HG03354 (cell line): ENCODE results near the gene PYDC1.
"Not testable (repeated sequence)": the region's sequence is repeated elsewhere in the genome, so short reads cannot be mapped to it uniquely, and the experiment has no call there.

Experiments
- ATAC-seq: cut with Tn5 transposase; IDR thresholded peaks from one replicate; pipeline ENCODE4 v1.9.1; 2021; ENCODE audit warnings: mild to moderate bottlenecking; ENCODE audit not compliant: unreplicated experiment, poor library complexity, severe bottlenecking

The PYDC1 gene

DNA sequence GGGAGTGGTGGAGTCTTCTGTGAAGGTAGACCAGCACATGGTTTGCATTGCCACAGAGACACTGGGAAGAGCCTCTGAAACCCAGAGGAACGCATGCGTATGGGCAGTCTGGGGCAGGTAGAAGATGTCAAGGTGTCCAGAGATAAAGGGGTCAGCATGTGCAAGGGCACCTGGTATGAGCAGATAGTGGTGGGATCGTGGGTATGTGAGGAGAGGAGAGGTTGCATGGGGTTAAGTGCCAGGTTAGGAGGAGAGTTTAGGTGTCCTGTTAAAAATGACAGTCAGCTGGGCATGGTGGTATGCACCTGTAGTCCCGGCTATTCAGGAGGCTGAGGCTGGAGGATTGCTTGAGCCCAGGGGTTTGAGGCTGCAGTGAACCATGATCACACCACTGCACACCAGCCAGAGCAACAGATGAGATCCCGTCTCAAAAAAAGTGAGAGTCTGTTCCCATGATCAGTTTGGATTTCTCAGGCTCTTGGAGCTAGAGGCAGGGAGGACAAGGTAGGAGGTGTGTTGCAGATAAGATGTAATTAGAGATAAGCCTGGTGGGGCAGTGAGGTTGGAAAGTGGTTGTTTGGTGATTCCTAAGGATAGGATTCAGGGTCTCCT lies 17.4 kb downstream of the PYDC1 start:
- ATAC-seq, result no peak

DNA sequence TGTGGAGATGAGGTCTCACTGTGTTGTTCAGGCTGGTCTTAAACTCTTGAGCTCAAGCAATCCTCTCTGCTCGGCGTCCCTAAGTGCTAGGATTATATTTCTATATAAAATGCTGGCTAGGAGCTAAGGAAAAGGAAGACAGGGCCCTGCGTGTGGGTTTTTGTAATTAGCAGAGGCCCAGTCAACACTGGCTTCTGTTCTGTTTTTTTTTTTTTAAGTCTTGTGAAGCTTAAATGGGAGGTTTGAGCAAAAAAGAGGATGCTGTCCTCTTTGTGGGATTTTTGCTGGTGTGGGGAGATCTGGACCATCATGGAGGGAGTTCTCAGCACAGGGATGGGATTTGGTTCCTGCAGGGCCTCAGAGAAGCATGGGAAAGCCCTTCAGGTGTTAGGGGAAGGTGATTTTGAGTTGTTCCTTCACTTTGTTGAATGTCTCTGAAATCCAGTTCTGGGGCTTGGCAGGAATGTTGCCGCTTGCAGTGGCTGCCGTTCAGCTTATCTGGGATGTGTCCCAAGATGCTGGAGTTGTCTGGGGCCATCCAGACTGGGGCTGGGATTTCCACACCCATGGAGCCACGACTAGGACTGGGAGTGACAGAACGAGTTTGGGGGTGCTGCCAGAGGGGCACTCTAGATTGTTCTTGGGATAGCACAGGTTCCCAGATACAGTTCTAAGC lies 18.6 kb downstream of the PYDC1 start:
- ATAC-seq, result no peak

DNA sequence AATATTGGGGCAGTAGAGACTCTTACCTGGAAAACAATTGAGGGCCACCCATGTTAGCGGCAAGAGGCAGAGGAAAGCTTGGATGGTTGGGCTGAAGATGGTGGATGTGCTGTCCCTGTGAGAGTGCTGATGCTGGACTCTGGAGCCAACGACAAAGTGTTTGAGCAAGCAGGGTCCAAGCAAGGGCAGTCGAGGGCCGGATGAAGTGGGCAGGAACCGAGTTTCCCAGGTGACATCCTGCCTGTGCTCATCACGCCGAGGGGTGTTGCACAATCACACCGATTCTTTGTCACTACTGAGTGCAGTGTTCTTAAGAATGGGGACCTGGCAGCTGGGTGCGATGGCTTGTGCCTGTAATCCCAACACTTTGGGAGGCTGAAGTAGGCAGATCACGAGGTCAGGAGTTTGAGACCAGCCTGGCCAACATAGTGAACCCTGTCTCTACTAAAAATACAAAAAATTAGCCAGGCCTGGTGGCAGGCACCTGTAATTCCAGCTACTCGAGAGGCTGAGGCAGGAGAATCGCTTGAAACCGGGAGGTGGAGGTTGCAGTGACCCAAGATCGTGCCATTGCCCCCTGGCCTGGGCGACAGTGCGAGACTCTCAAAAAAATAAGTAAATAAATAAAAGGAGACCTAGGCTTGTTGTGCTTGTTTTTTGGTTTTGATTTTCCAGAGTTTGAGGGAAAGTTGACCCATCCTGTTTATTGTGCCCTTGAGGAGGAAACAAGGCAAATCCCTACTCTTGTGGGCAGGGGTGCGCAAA lies 20.4 kb downstream of the PYDC1 start:
- no peak for ATAC-seq

DNA sequence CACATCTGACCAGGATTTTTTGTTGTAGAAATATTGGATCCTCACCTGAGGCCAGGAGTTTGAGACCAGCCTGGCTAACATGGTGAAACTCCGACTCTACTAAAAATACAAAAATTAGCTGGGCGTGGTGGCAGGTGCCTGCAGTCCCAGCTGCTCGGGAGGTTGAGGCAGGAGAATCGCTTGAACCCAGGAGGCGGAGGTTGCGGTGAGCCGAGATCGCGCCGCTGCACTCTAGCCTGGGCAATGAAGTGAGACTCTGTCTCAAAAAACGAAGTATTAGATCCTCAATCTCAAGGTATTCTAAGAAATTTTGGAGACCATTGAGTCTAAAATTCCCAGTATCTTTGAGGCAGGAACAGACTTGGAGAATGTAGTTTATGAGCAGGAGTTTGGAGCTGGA lies 21.1 kb downstream of the PYDC1 start:
- not testable (repeated sequence) for ATAC-seq

DNA sequence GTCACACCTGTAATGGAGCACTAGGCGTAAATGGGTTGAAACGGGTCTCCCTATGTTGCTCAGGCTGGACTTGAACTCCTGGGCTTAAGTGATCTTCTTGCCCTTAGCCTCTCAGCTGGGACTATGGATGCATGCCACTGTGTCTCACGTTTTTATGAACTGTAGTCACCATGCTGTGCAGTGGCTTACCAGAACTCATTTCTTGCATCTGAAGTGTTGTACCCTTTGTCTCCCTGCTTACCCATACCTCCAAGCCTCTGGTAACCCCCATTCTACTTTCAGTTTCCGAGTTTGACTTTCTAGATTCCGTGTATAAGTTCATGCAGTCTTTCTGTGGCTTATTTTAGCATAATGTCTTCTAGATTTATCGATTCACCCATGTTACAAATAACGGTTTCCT lies 22.0 kb downstream of the PYDC1 start:
- ATAC-seq, result no peak

DNA sequence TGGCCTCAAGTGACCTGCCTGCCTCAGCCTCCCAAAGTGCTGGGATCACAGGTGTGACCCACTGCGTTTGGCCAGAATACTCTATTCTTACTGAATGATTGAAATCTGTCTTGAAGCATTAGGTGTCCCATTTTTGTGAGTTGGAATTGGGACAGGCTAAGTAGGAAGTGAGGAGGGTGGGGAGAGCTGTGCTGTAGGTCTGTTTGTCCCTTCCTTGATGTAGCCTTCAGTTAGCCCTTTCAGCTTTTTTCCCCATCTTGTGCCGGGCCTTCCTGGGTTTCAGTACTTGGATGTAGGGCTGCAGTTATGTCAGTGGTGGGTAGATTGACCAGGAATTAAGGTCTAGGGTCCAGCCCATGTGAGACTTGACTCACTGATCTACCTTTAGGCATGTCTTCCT lies 23.1 kb downstream of the PYDC1 start:
- ATAC-seq, result no peak

DNA sequence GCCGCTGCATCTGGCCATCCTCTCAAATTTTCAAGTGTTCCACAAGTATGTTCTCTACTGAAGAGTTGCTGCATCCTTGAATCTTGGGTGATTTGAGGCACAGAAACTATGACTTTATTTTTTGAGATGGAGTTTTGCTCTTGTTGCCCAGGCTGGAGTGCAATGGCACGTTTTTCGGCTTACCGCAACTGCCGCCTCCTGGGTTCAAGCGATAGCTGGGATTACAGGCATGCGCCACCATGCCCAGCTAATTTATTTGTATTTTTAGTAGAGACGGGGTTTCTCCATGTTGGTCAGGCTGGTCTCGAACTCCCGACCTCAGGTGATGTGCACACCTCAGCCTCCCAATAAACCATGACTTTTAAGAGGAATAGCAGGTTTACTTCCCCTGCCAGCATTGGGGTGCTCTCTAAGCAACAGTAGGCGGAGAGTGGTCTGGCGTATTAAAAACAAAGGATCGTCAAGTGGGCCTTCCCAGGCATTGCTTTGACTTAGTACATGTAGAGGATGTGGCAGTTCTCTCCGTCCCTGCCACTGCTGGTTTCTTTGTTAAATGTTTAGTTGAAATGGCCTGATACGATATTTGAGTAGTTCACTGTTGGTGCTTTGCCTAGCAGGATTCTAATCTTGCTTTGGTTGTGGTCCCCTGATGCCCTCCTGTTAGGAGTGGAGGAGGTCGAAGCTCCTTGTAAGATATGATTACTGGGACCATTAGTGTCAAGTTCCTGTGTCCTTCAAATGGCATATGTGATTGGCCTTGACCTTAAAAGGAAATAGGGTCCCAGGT lies 23.9 kb downstream of the PYDC1 start:
- ATAC-seq, result no peak

DNA sequence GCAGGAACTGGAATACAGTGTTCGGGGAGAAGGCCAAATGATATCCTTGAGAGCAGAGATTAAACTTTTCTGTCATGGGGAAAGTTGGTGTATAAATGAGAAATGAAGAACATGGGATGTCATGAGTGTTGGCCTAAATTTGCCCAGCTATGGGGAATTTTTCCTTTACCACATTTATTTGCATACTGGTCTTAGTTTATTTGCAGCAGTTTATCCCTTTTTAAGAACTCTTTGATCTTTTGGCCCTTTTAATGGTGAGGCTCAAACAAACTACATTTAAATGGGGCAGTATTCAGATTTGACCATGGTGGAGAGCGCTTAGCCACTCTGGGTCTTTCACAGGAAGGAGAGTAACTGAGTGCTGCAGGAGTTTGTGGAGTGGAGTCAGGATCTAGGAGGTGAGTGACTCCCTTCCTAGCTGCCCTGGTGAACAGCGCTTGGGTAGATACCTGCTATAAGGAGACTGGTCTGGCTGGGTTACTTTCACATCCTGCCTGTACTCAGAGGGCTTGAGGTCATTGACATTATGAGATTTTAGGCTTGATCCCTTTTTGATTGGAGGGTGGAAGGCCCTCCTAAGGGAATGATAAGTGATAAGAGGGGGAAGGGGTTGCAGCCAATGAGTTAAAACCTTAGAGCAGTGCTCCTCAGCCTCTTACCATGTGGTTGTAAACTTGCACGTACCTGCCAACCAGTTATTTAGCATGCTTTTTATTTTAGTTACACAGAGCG lies 25.1 kb downstream of the PYDC1 start:
- no peak for ATAC-seq

DNA sequence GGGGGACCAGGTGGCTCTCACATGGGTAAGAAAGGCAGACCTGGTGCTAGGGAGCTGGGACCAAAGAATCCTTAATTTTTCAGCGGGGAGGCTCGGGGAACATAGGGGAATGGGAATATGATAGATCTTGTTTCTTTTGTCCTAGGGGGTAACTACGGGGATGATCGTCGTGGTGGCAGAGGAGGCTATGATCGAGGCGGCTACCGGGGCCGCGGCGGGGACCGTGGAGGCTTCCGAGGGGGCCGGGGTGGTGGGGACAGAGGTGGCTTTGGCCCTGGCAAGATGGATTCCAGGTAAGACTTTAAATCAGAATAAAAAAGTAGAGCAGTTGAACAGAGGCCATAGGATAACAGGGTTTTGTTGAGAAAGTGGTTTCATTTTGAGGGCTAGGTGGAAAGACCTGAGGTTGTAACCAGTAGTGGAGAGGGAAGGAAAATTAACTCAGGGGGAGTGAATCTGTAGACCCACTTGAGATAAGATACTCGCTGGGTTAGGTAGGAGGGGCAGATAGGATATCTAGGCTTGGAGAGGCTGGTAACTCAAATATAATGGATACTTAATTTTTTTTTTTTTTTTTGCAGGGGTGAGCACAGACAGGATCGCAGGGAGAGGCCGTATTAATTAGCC lies 26.0 kb downstream of the PYDC1 start:
- no peak for ATAC-seq

DNA sequence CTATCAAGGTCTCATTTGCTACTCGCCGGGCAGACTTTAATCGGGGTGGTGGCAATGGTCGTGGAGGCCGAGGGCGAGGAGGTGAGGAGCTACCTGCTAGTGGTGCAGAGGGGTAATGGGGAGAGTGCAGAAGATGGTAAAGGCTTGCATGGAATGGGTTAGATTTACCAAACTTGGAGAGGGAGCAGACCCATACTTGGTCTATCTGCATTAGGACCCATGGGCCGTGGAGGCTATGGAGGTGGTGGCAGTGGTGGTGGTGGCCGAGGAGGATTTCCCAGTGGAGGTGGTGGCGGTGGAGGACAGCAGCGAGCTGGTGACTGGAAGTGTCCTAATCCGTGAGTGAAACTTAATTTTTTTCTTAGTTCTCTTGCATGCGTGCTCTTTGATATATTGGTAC lies 26.9 kb downstream of the PYDC1 start:
- no peak for ATAC-seq

DNA sequence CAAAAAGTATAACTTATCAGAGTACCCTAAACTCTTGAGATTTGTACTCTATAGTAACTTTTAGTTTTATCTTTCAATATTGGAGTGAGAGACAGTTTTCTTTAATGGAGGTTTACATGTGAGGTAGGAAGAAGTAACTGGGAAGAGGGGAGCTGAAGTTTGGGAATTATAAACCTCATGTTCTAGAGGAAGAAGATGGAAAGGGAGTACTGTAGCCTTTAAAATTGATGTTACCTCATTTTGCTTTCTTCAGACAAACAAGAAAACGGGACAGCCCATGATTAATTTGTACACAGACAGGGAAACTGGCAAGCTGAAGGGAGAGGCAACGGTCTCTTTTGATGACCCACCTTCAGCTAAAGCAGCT lies 27.5 kb downstream of the PYDC1 start:
- no peak for ATAC-seq

DNA sequence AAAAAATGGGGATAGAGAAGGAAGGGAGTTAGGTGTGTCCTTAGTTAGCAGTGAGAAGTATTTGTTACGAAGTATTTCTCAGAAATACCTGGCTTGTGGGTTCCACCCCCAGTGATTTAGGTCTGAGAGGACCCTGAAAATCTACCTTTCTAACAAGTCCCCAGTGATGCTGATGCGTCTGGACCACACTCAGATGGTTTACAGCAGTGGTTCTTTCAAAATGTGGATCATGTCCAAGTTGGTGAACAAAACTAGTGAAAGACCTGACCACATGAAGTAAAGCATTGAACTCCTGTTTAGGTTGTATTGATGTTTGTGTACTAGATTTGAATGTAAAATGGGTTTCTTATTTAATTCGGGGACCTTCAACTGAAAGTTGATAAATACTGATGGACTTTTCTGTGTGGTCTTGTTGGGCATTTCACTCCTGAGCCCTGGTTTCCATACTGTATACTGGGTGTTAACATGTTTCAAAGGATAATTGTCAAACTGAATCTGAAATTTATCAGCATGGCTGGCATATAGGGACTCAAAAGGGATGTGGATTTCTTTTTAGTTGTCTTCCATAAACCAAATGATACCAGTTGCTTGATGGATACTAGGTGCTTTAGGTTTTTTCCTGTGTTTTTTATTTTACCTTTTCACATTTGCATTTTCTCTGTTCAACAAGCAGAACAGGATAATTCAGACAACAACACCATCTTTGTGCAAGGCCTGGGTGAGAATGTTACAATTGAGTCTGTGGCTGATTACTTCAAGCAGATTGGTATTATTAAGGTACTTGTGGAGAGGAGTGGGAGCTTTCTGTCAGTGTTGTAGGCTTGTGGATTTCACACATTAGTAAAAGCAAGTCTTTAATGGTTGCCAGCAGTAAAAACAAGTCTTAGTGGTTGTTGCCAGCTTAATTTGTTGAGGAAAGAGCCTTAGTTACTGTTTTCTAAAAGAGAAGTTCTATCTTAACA lies 28.2 kb downstream of the PYDC1 start:
- ATAC-seq, result no peak

DNA sequence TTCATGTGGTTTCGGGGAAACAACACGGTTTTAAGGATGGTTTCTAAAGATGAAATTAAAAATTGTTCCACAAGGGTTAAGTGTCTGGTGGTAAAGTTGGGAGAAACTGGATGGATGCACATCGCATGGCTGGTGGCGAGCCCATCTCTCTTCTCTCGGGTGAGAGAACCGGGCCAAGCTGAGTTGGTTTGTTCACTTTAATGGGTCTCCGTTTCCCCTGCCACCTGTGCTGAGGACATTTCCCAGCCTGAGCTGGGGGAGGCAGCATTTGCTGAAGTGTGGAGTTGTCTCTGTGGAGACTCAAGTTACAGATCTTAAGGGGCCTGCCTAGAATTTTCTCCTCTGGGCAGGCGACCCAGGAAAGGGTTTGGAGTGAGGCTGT lies 29.1 kb downstream of the PYDC1 start:
- no peak for ATAC-seq

DNA sequence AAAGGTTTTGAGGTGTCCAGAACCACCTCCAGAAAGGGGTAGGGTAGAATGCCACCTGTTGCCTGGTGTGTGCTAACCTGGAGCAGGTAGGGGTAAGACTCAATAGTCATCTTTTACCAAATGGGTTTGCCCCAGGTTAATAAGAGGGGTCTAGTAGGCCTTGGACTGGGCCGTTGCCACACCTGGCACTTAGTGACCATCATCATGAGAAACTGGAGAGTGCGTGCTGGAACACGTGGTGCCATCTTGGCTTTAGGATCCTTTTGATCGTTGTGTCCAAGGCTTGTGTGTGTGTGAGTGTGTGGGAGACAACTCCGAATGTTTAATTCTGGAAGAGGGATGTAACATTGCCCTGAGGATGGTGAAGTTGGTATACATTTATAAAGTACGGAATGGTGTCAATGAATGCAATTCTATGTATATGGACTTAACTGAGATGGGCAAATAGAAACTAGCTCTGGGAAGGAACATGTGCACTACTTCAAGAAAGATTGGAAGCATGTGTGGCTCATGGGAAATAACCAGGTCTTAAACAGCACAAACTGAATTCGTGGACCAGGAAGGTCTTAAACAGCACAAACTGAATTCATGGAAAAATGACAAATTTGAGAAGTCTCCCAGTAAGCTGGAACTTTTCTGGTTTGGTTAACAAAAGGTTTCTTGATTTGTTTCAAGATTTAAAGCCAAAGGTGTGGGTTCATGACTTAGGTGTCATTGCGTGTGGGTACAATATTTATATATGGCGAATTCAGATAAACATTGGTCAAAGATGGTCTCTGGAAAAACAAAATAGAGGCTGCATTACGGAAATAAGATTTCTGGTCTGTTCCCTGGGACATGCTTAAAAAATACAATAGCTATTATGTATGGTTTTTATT lies 29.8 kb downstream of the PYDC1 start:
- ATAC-seq, result no peak

DNA sequence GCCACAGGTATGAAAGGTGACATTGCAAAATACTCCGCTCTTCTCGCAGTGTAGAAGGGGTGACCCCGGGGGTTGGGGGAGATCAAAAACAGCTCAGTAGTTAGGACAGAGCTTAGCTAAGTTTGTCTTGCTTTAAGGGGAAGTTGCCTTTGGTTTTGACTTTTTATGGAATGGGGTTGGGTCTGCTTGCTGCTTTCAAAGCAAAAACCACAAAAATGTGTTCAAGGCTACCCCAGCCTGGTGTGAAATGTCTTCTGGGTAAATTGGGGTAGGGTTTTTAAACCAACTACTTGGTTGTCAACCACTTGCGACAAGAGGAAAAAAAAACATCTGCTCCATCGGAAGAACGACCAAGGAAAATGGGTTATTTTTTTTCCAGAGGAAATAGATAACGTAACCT lies 30.8 kb downstream of the PYDC1 start:
- no peak for ATAC-seq

DNA sequence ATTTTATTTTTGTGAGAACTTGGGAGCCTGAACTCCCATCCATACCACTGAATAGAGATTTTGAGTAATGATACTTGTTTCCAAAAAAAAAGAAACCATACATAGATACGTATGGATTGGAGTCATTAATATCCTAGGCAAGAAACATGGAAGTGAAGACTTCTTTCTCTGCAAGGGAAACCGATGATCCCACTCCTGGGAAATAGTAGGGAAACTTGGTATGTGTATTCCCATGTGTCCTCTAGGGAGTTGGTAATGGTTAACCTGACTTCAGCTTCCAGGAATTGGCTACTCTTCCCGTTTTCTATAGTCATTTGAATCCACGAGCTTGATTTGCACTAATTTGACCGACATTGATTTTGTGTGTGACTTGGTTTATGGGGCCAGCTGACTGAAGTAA lies 31.6 kb downstream of the PYDC1 start:
- ATAC-seq, result no peak

DNA sequence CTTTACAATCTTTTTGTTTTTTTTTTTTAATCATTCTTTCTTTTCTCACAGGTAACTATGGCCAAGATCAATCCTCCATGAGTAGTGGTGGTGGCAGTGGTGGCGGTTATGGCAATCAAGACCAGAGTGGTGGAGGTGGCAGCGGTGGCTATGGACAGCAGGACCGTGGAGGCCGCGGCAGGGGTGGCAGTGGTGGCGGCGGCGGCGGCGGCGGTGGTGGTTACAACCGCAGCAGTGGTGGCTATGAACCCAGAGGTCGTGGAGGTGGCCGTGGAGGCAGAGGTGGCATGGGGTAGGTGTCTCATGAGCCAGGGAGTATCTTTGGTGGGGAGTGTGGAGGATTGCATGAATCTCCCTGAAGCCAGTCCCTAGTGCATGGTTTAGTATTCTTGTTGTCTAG lies 32.0 kb downstream of the PYDC1 start:
- no peak for ATAC-seq
